GM12878 (cell line): ENCODE results near the gene SBNO1. TPM values are rescaled to one million over a fixed set of nuclear protein-coding genes. Genes with fewer than 3 reads are reported as not detected.

ENCODE experiments used
- ATAC-seq: fragments of 200-7000 bp; cut with Tn5 transposase; 3 replicates; pipeline ENCODE4 v1.9.1; 2020; ENCODE audit warnings: mild to moderate bottlenecking, moderate library complexity
- BruUV-seq: library from RNA; stranded (reverse); fragments of 400-500 nt; replicated peaks from 2 replicates; lab custom pipeline; 2021; lab: Mats Ljungman, UMichigan
- CTCF ChIA-PET: fragments of 300-600 bp; sonication (Branson Sonifier 250); formaldehyde crosslinking; extraction: SDS; loops from one replicate; lab custom pipeline; 2021; ENCODE audit warnings: inconsistent platforms; lab: Yijun Ruan, JAX
- POLR2A ChIA-PET: fragments of 350-600 bp; formaldehyde crosslinking; extraction: SDS; loops from one replicate; lab custom pipeline; 2021; ENCODE audit warnings: inconsistent platforms; lab: Charles Lee
- RAD21 ChIA-PET: fragments of 300-600 bp; sonication (Branson Sonifier 250); formaldehyde crosslinking; loops from one replicate; lab custom pipeline; 2023; ENCODE audit warnings: antibody characterized with exemption; ENCODE audit not compliant: unreplicated experiment; lab: Charles Lee
- SMC1A ChIA-PET: fragments of 300-600 bp; sonication (Branson Sonifier 250); formaldehyde crosslinking; loops from one replicate; lab custom pipeline; 2023; ENCODE audit not compliant: unreplicated experiment, uncharacterized antibody; lab: Charles Lee
- DNase-seq: peaks from one replicate; pipeline ENCODE4 v3.0.0-alpha.2; 2011; ENCODE audit warnings: low read depth, low spot score
- FAIRE-seq: peaks from 3 replicates; lab custom pipeline; 2011; peaks lifted over from hg19 to GRCh38; lab: Jason Lieb, UNC
- H2AFZ ChIP-seq: 2 replicates; pipeline ENCODE4 v1.6.0; 2011; ENCODE audit warnings: low read depth, low read length, control low read depth; ENCODE audit not compliant: control insufficient read depth
- H3K27ac ChIP-seq: 2 replicates; pipeline ENCODE4 v1.5.1; 2011; ENCODE audit warnings: control low read depth; ENCODE audit not compliant: control insufficient read depth, insufficient read depth
- H3K27me3 ChIP-seq, 2 experiments: replicated peaks in 1 of 2; 2 replicates each; pipeline versions ENCODE4 v1.6.0 to v1.6.1; 2011; ENCODE audit warnings: low read length in 1 of 2; ENCODE audit not compliant: control insufficient read depth in 2 of 2, insufficient read depth in 2 of 2
- H3K36me3 ChIP-seq, 2 experiments: 2 replicates each; pipeline ENCODE4 v1.5.1; 2011; ENCODE audit warnings: low read length in 1 of 2; ENCODE audit not compliant: control insufficient read depth in 2 of 2, insufficient read depth in 2 of 2
- H3K4me1 ChIP-seq: 2 replicates; pipeline ENCODE4 v1.6.1; 2011; ENCODE audit warnings: mild to moderate bottlenecking, low read length, moderate library complexity, mixed read lengths; ENCODE audit not compliant: control insufficient read depth, insufficient read depth
- H3K4me2 ChIP-seq: 2 replicates; pipeline ENCODE4 v1.6.0; 2011; ENCODE audit warnings: control low read depth; ENCODE audit not compliant: control insufficient read depth, insufficient read depth
- H3K4me3 ChIP-seq: fragments of 200-600 bp; sonication (generic); 2 replicates; pipeline ENCODE4 v1.5.1; 2016
- H3K79me2 ChIP-seq: 2 replicates; pipeline ENCODE4 v1.6.0; 2011; ENCODE audit warnings: low read length; ENCODE audit not compliant: control insufficient read depth, insufficient read depth
- H3K9ac ChIP-seq: 2 replicates; pipeline ENCODE4 v1.8.0; 2011; ENCODE audit warnings: low read length, control low read depth, mixed read lengths; ENCODE audit not compliant: control insufficient read depth, insufficient read depth
- H3K9me3 ChIP-seq: replicated peaks from 3 replicates; pipeline ENCODE4 v1.5.1; 2011; ENCODE audit warnings: mild to moderate bottlenecking, low read length; ENCODE audit not compliant: control insufficient read depth, insufficient read depth
- H4K20me1 ChIP-seq: 2 replicates; pipeline ENCODE4 v1.6.0; 2011; ENCODE audit not compliant: control insufficient read depth, insufficient read depth
- ATF3 ChIP-seq: IDR thresholded peaks from 2 replicates; pipeline ENCODE4 v1.6.1; 2011; ENCODE audit warnings: low read depth, mild to moderate bottlenecking, low read length, moderate library complexity, borderline replicate concordance; ENCODE audit errors: extremely low read depth
- CBFB ChIP-seq: IDR thresholded peaks from 2 replicates; pipeline ENCODE4 v1.6.1; 2016; ENCODE audit warnings: antibody characterized with exemption, low read depth
- CHD2 ChIP-seq: IDR thresholded peaks from 2 replicates; pipeline ENCODE4 v1.6.1; 2011; ENCODE audit warnings: low read depth, low read length, improper control_type of control experiment, borderline replicate concordance
- CHD4 ChIP-seq: fragments of 200-600 bp; sonication (generic); IDR thresholded peaks from 2 replicates; pipeline ENCODE4 v1.6.1; 2016; ENCODE audit warnings: mild to moderate bottlenecking
- HDGF ChIP-seq: fragments of 450-650 bp; IDR thresholded peaks from 2 replicates; pipeline ENCODE4 v1.6.1; 2016; ENCODE audit warnings: antibody characterized with exemption
- NFYB ChIP-seq: IDR thresholded peaks from 2 replicates; pipeline ENCODE4 v1.6.1; 2011; ENCODE audit warnings: low read depth, mild to moderate bottlenecking, low read length, improper control_type of control experiment, moderate library complexity; ENCODE audit not compliant: insufficient read depth
- PAX5 ChIP-seq: IDR thresholded peaks from 2 replicates; pipeline ENCODE4 v1.6.1; 2011; ENCODE audit warnings: low read depth, low read length, borderline replicate concordance
- RELB ChIP-seq: fragments of 450-650 bp; IDR thresholded peaks from 2 replicates; pipeline ENCODE4 v1.6.1; 2017; ENCODE audit warnings: low read depth, mild to moderate bottlenecking, moderate library complexity
- SREBF1 ChIP-seq: IDR thresholded peaks from 2 replicates; pipeline ENCODE4 v1.6.1; 2012; ENCODE audit warnings: mild to moderate bottlenecking, low read length
- TCF12 ChIP-seq: IDR thresholded peaks from 2 replicates; pipeline ENCODE4 v1.6.1; 2011; ENCODE audit warnings: low read depth, mild to moderate bottlenecking, low read length
- USF1 ChIP-seq: IDR thresholded peaks from 2 replicates; pipeline ENCODE4 v1.6.1; 2011; ENCODE audit warnings: borderline replicate concordance, low read depth, mild to moderate bottlenecking, moderate library complexity, mixed read lengths, low read length; ENCODE audit not compliant: insufficient read depth; ENCODE audit errors: extremely low read length
- YBX1 ChIP-seq: fragments of 450-650 bp; IDR thresholded peaks from 2 replicates; pipeline ENCODE4 v1.6.1; 2016; ENCODE audit warnings: antibody characterized with exemption
- ZBED1 ChIP-seq: IDR thresholded peaks from 2 replicates; pipeline ENCODE4 v1.6.1; 2016; ENCODE audit warnings: borderline replicate concordance
- ZNF274 ChIP-seq: IDR thresholded peaks from one replicate; pipeline ENCODE4 v1.8.0; 2011; ENCODE audit not compliant: insufficient read length, insufficient read depth
- ZNF384 ChIP-seq: IDR thresholded peaks from 2 replicates; pipeline ENCODE4 v1.6.1; 2012; ENCODE audit warnings: low read depth, mild to moderate bottlenecking, low read length, improper control_type of control experiment, borderline replicate concordance
- ZNF687 ChIP-seq: fragments of 450-650 bp; IDR thresholded peaks from 2 replicates; pipeline ENCODE4 v1.6.1; 2017; ENCODE audit warnings: mild to moderate bottlenecking, moderate library complexity
- ZZZ3 ChIP-seq: IDR thresholded peaks from 2 replicates; pipeline ENCODE4 v1.6.1; 2011; ENCODE audit warnings: low read depth; ENCODE audit not compliant: control insufficient read depth, insufficient read length
- whole genome bisulfite sequencing: methylation state at CpG from one replicate; pipeline ENCODE4 v1.1.6; 2016; ENCODE audit warnings: low lambda C conversion rate; ENCODE audit not compliant: insufficient replicate concordance, insufficient coverage; ENCODE audit errors: missing lambda C conversion rate; 5-methylcytosine and 5-hydroxymethylcytosine counted together
- in situ Hi-C: fragments of 300-500 bp; cut with MboI; formaldehyde crosslinking; loops from 9 replicates; pipeline ENCODE4 v1.14.3; 2018; ENCODE audit warnings: mixed read lengths
- intact Hi-C: fragments of 100-400 bp; cut with micrococcal nuclease; formaldehyde crosslinking; loops from one replicate; pipeline ENCODE4 v1.14.2; 2022; ENCODE audit not compliant: unreplicated experiment
- polyA plus RNA-seq, 11 experiments: library from polyadenylated mRNA; depleted of rRNA in 4 of 11; unstranded in 6 of 11; stranded (reverse) in 5 of 11; fragments of >200 nt; fragmentation: Nextera tagmentation in 4 of 11; fragmentation: Illumina TruSeq in 1 of 11; extraction: Ambion mirVana in 4 of 11; extraction: Trizol in 1 of 11; gene quantifications; 1 replicate in 1 of 11; 2 replicates in 10 of 11; pipeline versions ENCODE4 v1.2.1 to v1.2.3, GENCODE V29; 2011 to 2016; ENCODE audit warnings: inconsistent platforms in 2 of 11, missing spikeins in 2 of 11, low read depth in 1 of 11
- total RNA-seq, 4 experiments: library from RNA; depleted of rRNA in 3 of 4; stranded (reverse); fragments of >200 nt in 3 of 4; fragmentation: Illumina TruSeq in 1 of 4; extraction: Trizol in 1 of 4; gene quantifications; 2 replicates each; pipeline versions ENCODE4 v1.2.1 to v1.2.3, GENCODE V29; 2013 to 2021

SBNO1 gene
- total and polyA plus RNA-seq, 10 of the 15 experiments (the other 5 are each of a cell fraction or from before 2014, with no cell fraction given) = 7.5 to 39.7 (median 20.9) TPM

- SMC1A ChIA-PET = interaction anchor here (0.6 to 0.8 kb wide), 3 partner anchors 15 to 78 kb away, joined by 3 to 4 read pairs (median 3); no protein-coding TSS in a partner anchor
- intact Hi-C loops (no loop called here), in situ Hi-C loops (no loop called here)
- POLR2A ChIA-PET = interaction anchor here (0.6 to 1.5 kb wide), 4 partner anchors 12 to 53 kb away, joined by 3 to 5 read pairs (median 4); partner anchors contain the start of gene KMT5A
- CTCF ChIA-PET = no interaction called here
- peaks cover 29 to 31% of the 10 kb centered on the region in 2 experiments for H3K36me3 ChIP-seq
- BruUV-seq = no TSS peak
- RAD21 ChIA-PET = interaction anchor here (0.5 to 0.7 kb wide), 2 partner anchors 46 to 206 kb away, joined by 3 read pairs; no protein-coding TSS in a partner anchor
- FAIRE-seq (no peak), DNase-seq (no peak), ATAC-seq (no peak)
- no peaks in the 10 kb centered on the region for H3K4me1 ChIP-seq
- H3K9me3 ChIP-seq = no peaks in the 10 kb centered on the region
- peaks cover 2% of the 10 kb centered on the region; the same call in 1 of the 2 replicates for H4K20me1 ChIP-seq
- no peak overlapping the region for H3K4me3 ChIP-seq
- no peak overlapping the region for H3K4me2 ChIP-seq
- H3K9ac ChIP-seq = no peak overlapping the region
- H3K79me2 ChIP-seq = peaks cover 7% of the 10 kb centered on the region
- no peak overlapping the region for H2AFZ ChIP-seq
- no peaks in the 10 kb centered on the region for H3K27me3 ChIP-seq
- no peak overlapping the region for H3K27ac ChIP-seq
- 97% methylated on average over 6 of the region's 6 CpGs for WGBS
- TF ChIP-seq PAX5 = no peak
- TF ChIP-seq ZNF384 = no peak
- no peak for TF ChIP-seq USF1
- TF ChIP-seq HDGF = no peak
- TF ChIP-seq NFYB = no peak
- TF ChIP-seq CHD2 = no peak
- TF ChIP-seq ATF3 = no peak
- no peak for TF ChIP-seq ZNF687
- TF ChIP-seq ZNF274 = no peak
- no peak for TF ChIP-seq ZBED1
- TF ChIP-seq RELB = no peak
- no peak for TF ChIP-seq TCF12
- no peak for TF ChIP-seq SREBF1
- TF ChIP-seq YBX1 = no peak
- TF ChIP-seq CHD4 = no peak
- TF ChIP-seq ZZZ3 = no peak
- no peak for TF ChIP-seq CBFB
Measured at GRCh38 chr12:123397400-123397799, 32.8 kb upstream of the SBNO1 start.
